ENCODE data around the gene ENOX1. TPM values are rescaled to one million over a fixed set of nuclear protein-coding genes. Genes with fewer than 3 reads are reported as not detected.
A peak's percentile ranks its signal among the peaks of the same experiment; 100 is the strongest.

Gene ENOX1
- polyA plus RNA-seq, 6 donors from 2014 or later, result not detected

- H3K4me3 Mint-ChIP-seq, result no peak overlapping the region
- no peak overlapping the region for H3K27ac Mint-ChIP-seq
- no peaks in the 10 kb centered on the region for H3K9me3 Mint-ChIP-seq
- H3K36me3 Mint-ChIP-seq, result no peaks in the 10 kb centered on the region
- H3K27me3 Mint-ChIP-seq, result peaks cover 6 to 18% (median 11%) of the 10 kb centered on the region in 3 donors
- DNase-seq (no peak), ATAC-seq (ENCODE audit: low read depth in 2 of 2) (no peak)
- no peaks in the 10 kb centered on the region for H3K4me1 Mint-ChIP-seq
Observed at GRCh38 chr13:43285933-43286597, 500.7 kb downstream of the ENOX1 start.

GRCh38 chr13:43284162-43284561 lies 502.6 kb downstream of the ENOX1 start:
- DNase-seq, result no peak

GRCh38 chr13:43279696-43280095 lies 507.1 kb downstream of the ENOX1 start:
- H3K27ac Mint-ChIP-seq, result no peak overlapping the region
- peaks cover 0 to 12% (median 9%) of the 10 kb centered on the region in 3 donors for H3K27me3 Mint-ChIP-seq
- ATAC-seq (ENCODE audit: low read depth in 2 of 2) (no peak), DNase-seq (no peak)
- H3K4me1 Mint-ChIP-seq, result no peaks in the 10 kb centered on the region
- no peaks in the 10 kb centered on the region for H3K9me3 Mint-ChIP-seq
- no peak overlapping the region for H3K4me3 Mint-ChIP-seq
- H3K36me3 Mint-ChIP-seq, result no peaks in the 10 kb centered on the region

More at GRCh38 chr13:43284162-43284561, 502.6 kb downstream of the ENOX1 start:
- ATAC-seq (ENCODE audit: low read depth in 2 of 2), result no peak
- H3K27ac Mint-ChIP-seq, result no peak overlapping the region
- H3K4me3 Mint-ChIP-seq, result no peak overlapping the region
- no peaks in the 10 kb centered on the region for H3K36me3 Mint-ChIP-seq
- peaks cover 5 to 13% (median 6%) of the 10 kb centered on the region in 3 donors for H3K27me3 Mint-ChIP-seq
- no peaks in the 10 kb centered on the region for H3K4me1 Mint-ChIP-seq
- no peaks in the 10 kb centered on the region for H3K9me3 Mint-ChIP-seq

- H3K4me1 Mint-ChIP-seq, result no peaks in the 10 kb centered on the region
- H3K9me3 Mint-ChIP-seq, result no peaks in the 10 kb centered on the region
- H3K27me3 Mint-ChIP-seq, result peaks cover 0 to 12% (median 8%) of the 10 kb centered on the region in 3 donors
- DNase-seq (no peak), ATAC-seq (ENCODE audit: low read depth in 2 of 2) (no peak)
- H3K4me3 Mint-ChIP-seq, result peak overlapping the region in 1 of 8 donors; percentile 17
- no peak overlapping the region for H3K27ac Mint-ChIP-seq
- H3K36me3 Mint-ChIP-seq, result no peaks in the 10 kb centered on the region
Observed at GRCh38 chr13:43278127-43278526, 508.6 kb downstream of the ENOX1 start.

GRCh38 chr13:43277142-43277541 lies 509.6 kb downstream of the ENOX1 start:
- Mint-ChIP-seq H3K27me3 (peaks cover 0 to 14% (median 12%) of the 10 kb centered on the region in 3 donors), H3K4me3 (no peak overlapping the region), H3K36me3 (no peaks in the 10 kb centered on the region), H3K27ac (no peak overlapping the region), H3K9me3 (no peaks in the 10 kb centered on the region), H3K4me1 (no peaks in the 10 kb centered on the region)
- no peak for ATAC-seq (ENCODE audit: low read depth in 2 of 2)
- no peak for DNase-seq

- no peaks in the 10 kb centered on the region for H3K36me3 Mint-ChIP-seq
Observed at GRCh38 chr13:43274881-43275280, 511.9 kb downstream of the ENOX1 start.

GRCh38 chr13:43273362-43273761 lies 513.4 kb downstream of the ENOX1 start:
- no peaks in the 10 kb centered on the region for H3K36me3 Mint-ChIP-seq
- no peak overlapping the region for H3K4me3 Mint-ChIP-seq
- H3K27ac Mint-ChIP-seq, result no peak overlapping the region
- no peaks in the 10 kb centered on the region for H3K9me3 Mint-ChIP-seq
- peaks cover 0 to 14% (median 7%) of the 10 kb centered on the region in 3 donors for H3K27me3 Mint-ChIP-seq
- no peak for DNase-seq
- no peaks in the 10 kb centered on the region for H3K4me1 Mint-ChIP-seq
- ATAC-seq (ENCODE audit: low read depth in 2 of 2), result no peak

More at GRCh38 chr13:43274881-43275280, 511.9 kb downstream of the ENOX1 start:
- Mint-ChIP-seq H3K27me3 (peaks cover 0 to 14% (median 7%) of the 10 kb centered on the region in 3 donors), H3K4me3 (no peak overlapping the region), H3K4me1 (no peaks in the 10 kb centered on the region), H3K27ac (no peak overlapping the region), H3K9me3 (no peaks in the 10 kb centered on the region)
- no peak for DNase-seq
- no peak for ATAC-seq (ENCODE audit: low read depth in 2 of 2)

GRCh38 chr13:43272851-43273250 lies 513.9 kb downstream of the ENOX1 start:
- ATAC-seq (ENCODE audit: low read depth in 2 of 2), result no peak
- Mint-ChIP-seq H3K9me3 (no peaks in the 10 kb centered on the region), H3K4me3 (no peak overlapping the region), H3K4me1 (no peaks in the 10 kb centered on the region), H3K27ac (peak overlapping the region in 1 of 6 donors; percentile 75), H3K27me3 (peaks cover 0 to 14% (median 7%) of the 10 kb centered on the region in 3 donors), H3K36me3 (no peaks in the 10 kb centered on the region)
- no peak for DNase-seq

- no peaks in the 10 kb centered on the region for H3K4me1 Mint-ChIP-seq
- H3K27ac Mint-ChIP-seq, result no peak overlapping the region
- no peaks in the 10 kb centered on the region for H3K9me3 Mint-ChIP-seq
- H3K27me3 Mint-ChIP-seq, result peaks cover 0 to 24% (median 7%) of the 10 kb centered on the region in 3 donors
- no peak for DNase-seq
- ATAC-seq (ENCODE audit: low read depth in 2 of 2), result no peak
- no peak overlapping the region for H3K4me3 Mint-ChIP-seq
- H3K36me3 Mint-ChIP-seq, result no peaks in the 10 kb centered on the region
Observed at GRCh38 chr13:43271152-43271551, 515.6 kb downstream of the ENOX1 start.

- H3K4me1 Mint-ChIP-seq, result no peaks in the 10 kb centered on the region
- ATAC-seq (ENCODE audit: low read depth in 2 of 2) (no peak), DNase-seq (no peak)
- H3K27ac Mint-ChIP-seq, result no peak overlapping the region
- H3K36me3 Mint-ChIP-seq, result no peaks in the 10 kb centered on the region
- H3K9me3 Mint-ChIP-seq, result no peaks in the 10 kb centered on the region
- no peak overlapping the region for H3K4me3 Mint-ChIP-seq
- H3K27me3 Mint-ChIP-seq, result peaks cover 0 to 24% (median 2%) of the 10 kb centered on the region in 3 donors
Observed at GRCh38 chr13:43270130-43270830, 516.5 kb downstream of the ENOX1 start.

GRCh38 chr13:43269037-43269481 lies 517.7 kb downstream of the ENOX1 start:
- Mint-ChIP-seq H3K9me3 (no peaks in the 10 kb centered on the region), H3K4me1 (no peaks in the 10 kb centered on the region), H3K36me3 (no peaks in the 10 kb centered on the region), H3K27me3 (peaks cover 0 to 24% (median 0%) of the 10 kb centered on the region in 3 donors), H3K4me3 (no peak overlapping the region), H3K27ac (no peak overlapping the region)
- DNase-seq (no peak), ATAC-seq (ENCODE audit: low read depth in 2 of 2) (no peak)

- no peak for DNase-seq
- H3K27ac Mint-ChIP-seq, result no peak overlapping the region
- H3K4me3 Mint-ChIP-seq, result no peak overlapping the region
- no peaks in the 10 kb centered on the region for H3K4me1 Mint-ChIP-seq
- no peak for ATAC-seq (ENCODE audit: low read depth in 2 of 2)
- H3K27me3 Mint-ChIP-seq, result peaks cover 0 to 21% (median 0%) of the 10 kb centered on the region in 3 donors
- no peaks in the 10 kb centered on the region for H3K9me3 Mint-ChIP-seq
- H3K36me3 Mint-ChIP-seq, result no peaks in the 10 kb centered on the region
Observed at GRCh38 chr13:43268632-43269031, 518.1 kb downstream of the ENOX1 start.

- H3K27me3 Mint-ChIP-seq, result peaks cover 0 to 14% (median 0%) of the 10 kb centered on the region in 3 donors
Observed at GRCh38 chr13:43267916-43268315, 518.9 kb downstream of the ENOX1 start.

More at GRCh38 chr13:43267916-43268315, 518.9 kb downstream of the ENOX1 start:
- no peak overlapping the region for H3K27ac Mint-ChIP-seq
- H3K9me3 Mint-ChIP-seq, result no peaks in the 10 kb centered on the region
- H3K4me3 Mint-ChIP-seq, result no peak overlapping the region
- DNase-seq, result no peak
- no peaks in the 10 kb centered on the region for H3K36me3 Mint-ChIP-seq
- ATAC-seq (ENCODE audit: low read depth in 2 of 2), result no peak
- H3K4me1 Mint-ChIP-seq, result no peaks in the 10 kb centered on the region
